Measurements from ENCODE around the gene FAM13C.

DNA sequence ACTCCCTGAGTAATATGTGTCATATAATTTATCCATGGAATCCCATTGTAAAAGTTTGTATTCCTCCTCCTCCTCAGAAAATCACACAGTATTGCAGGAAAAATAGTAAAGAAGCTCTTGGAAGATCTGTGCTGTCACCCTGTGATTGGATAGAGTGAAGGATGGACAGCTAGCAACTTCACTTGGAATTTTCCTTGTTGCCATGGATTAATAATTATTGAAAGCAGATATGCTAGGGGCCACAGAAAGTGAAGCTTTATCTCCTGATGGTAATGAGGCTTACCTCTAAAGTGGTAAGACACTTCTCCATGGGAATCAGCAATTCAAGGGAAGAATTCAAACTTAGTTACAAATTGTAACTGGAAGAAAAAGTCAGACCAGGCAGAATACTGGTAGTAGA lies 137.1 kb downstream of the FAM13C start:
- TF ChIP-seq, protein P1, sequence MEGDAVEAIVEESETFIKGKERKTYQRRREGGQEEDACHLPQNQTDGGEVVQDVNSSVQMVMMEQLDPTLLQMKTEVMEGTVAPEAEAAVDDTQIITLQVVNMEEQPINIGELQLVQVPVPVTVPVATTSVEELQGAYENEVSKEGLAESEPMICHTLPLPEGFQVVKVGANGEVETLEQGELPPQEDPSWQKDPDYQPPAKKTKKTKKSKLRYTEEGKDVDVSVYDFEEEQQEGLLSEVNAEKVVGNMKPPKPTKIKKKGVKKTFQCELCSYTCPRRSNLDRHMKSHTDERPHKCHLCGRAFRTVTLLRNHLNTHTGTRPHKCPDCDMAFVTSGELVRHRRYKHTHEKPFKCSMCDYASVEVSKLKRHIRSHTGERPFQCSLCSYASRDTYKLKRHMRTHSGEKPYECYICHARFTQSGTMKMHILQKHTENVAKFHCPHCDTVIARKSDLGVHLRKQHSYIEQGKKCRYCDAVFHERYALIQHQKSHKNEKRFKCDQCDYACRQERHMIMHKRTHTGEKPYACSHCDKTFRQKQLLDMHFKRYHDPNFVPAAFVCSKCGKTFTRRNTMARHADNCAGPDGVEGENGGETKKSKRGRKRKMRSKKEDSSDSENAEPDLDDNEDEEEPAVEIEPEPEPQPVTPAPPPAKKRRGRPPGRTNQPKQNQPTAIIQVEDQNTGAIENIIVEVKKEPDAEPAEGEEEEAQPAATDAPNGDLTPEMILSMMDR (IDR thresholded peaks at IDR 0.05), result no peak
- no peak for TF ChIP-seq POLR2A (IDR thresholded peaks at IDR 0.05)
